Activated naive CD4-positive, alpha-beta T cell treated with anti-CD3 and anti-CD28 coated beads, Interleukin-2, amount 50 U/mL, for 16 hours (primary cell): ENCODE results near the gene DNAH3.

Experiments
- DNase-seq: peaks from one replicate; pipeline ENCODE4 v3.0.0-alpha.2; 2020

Gene DNAH3

DNA sequence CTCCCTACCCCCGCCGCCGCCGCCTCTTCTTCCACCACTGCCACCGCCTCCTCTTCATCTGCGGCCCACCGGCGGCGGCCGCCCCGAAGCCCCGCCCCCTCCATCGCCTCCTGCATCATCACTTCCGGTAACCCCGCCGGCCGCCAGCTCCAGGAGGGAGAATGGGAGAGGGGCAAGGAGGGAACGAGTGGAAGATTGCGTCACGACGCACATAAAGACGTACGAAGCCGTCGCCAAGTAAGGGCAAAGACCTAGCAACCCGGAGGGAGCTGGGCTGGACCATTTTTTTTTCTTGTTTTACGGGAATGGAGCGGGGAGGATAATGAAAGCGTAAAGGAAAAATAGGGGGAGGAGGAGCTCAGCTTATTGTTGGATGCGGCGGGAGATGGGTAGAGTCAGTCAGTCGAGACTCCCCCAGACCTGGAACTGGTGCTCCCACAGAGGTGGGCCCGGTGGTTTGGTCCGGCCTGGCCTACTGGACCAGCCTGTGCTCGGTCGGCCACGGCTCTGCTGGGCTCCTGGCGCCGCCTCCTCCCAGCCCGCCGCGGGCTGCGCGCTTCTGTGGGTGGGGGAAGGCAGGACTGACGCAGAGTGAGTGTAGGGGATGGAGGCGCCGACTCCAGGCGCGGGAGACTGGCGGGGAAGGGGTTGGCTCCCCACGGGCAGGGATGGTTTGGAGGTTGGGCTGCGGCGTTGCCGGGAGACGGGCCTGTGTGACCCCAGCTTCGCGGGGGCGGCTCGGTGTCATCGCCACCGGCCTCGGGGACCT lies 250.2 kb downstream of the DNAH3 start, which contains the start of the genes DCUN1D3 and LYRM1:
Gene DCUN1D3 (minus strand): TSS at position 60 of the 769 bp plus-strand sequence. CDS start 37,820 bp downstream, outside the sequence.
Gene LYRM1 (plus strand): TSS at position 473 of the 769 bp plus-strand sequence. CDS start 14,785 bp downstream, outside the sequence.
- peak; percentile 86 for DNase-seq

DNA sequence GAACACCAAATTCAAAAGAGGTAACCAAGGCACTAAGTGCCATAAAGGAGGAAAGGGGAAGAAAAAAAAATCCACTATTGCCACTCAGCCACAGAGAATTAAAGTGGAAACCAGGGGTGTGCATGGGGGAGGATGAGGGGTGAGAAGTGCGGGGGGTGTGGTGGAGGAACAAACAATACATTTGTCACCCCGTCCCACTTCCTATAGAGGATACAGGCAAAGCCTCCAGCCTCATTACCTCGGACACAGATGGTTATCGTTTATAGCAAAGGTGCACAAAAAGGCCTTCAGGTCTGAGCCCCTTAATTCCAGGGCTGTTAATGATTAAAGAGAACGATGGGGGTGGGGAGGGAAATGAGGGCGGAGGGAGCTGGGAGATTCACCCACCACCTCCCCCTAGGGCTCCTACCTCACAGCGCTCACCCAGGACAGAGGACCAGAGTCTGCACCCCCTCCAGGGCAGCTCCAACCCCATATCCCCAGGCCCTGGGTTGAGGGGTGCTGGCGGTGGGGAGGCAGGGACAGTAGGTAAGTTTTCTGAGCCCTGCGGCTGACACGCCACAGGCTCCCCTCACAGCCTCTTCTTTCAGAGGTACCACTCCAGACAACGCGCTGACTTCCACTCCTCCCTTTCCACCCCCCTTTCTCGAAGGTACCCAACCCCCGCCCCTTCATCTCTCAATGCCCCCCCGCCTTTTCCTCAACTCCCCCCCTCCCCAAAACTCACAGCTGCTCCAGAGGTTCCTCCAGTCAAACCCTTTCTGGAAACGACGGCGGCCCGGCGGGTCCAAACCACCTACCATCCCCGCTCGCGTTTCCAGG lies 251.0 kb downstream of the DNAH3 start:
- no peak for DNase-seq

GRCh38 chr16:20899071-20899470 lies 251.6 kb downstream of the DNAH3 start:
- DNase-seq = no peak

- no peak for DNase-seq
Observed at GRCh38 chr16:20897922-20898321, 252.7 kb downstream of the DNAH3 start.

DNA sequence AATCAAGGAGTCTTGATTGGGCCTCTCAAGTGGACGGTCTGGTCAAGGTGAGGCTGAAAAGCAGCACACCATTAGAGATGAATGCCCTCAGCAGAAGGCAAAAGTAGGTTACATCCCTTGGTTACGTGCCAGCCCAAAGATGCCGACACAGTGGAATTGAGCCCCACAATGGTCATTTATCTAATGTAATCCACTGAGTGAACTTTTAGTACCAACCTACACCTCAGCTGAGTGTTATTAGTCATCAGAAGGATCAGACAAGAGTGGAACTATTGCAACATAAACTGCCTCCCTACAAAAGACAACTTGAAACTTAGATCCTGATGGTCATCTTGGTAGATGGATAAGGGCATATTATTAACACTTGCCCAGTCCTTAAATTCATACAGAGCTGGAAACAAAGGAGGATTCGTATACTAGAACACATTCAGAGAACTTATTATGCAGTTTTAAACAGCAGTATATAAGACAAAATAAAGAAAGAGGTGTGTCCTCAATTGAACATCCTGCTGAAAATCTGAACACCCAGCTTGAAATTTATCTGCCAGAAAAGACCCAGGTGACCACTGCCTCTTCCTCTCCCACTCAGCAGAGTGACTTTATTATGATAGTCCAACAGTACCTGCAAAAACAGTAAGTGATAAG lies 253.3 kb downstream of the DNAH3 start:
- no peak for DNase-seq

DNA sequence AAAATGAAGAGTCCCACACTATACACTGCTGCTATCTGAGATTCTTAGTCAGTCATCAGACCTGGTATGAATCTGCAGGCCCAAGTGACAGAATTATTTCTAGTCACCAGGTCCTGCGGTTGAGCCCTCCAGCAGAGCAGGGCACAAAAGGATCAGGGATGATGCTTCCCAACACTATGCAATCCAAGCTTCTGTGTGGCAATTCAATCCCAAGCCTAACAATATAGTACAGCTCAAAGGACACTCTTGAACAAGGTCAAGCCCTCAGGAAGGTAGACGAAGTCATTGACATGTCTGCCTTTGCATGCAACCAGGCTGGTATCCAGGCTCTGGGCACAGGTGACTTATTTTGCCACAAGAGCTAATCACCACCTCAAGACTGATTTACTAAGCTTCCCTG lies 256.3 kb downstream of the DNAH3 start:
- no peak for DNase-seq

DNA sequence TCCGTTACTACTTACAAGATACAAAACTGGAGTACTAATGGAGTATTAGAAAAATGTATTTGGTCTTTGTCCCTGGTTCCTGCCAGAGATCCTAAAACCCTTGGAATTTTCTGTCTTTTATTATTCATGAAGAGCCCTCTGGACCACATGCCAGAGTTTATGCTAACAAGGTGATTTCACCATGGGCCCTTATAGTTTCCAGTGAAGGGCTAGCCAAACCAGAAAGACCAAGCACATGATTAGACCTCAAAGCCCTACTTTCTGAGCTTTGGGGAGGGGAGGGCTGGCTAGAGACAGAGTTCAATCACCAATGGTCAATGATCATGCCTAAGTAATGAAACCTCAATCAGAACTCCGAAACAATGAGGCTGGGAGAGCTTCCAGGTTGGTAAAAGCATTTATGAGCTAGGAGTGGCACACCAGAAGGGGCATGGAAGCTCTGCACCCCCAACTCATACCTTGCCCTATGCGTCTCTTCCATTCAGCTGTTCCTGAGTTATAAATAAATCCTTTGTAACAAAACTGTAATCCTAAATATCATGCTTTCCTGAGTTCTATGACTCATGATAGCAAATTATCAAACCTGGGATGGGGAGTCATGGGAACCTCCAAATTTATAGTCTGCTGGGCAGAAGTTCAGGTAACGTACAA lies 260.9 kb downstream of the DNAH3 start:
- DNase-seq = no peak

DNA sequence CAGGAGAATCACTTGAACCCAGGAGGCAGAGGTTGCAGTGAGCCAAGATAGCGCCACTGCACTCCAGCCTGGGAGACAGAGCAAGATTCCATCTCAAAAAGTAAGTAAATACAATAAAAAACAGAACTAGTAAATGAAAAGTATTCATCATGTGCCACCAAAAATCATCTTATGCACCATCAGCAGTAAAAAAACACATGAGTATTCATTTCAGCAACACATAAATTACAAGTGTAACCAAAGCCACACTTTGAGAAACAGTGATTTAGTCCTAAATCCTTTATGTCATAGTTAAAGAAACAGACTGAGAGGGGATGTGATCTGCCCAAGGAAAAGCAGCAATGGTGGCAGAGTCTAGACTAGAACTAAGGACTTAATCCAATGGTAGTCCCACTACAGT lies 263.4 kb downstream of the DNAH3 start:
- DNase-seq = no peak

DNA sequence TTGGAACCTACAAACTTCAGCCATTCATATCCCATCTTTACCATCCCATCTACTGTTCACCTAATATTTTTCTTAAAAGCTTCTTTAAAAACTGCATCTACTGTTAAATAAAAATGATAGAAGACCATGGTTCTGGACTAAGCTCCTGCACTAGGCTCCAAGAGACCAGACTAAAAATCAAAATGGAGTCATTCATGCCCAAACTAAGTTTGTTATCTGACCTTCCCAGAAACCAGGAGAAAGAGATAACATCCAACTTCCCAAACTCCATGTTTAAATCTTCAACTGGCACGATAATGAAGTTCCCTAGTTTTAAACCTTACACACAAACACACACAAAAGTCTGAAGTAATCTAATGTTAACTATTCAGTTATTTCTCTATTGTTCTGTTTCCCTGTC lies 264.3 kb downstream of the DNAH3 start:
- DNase-seq = no peak

DNA sequence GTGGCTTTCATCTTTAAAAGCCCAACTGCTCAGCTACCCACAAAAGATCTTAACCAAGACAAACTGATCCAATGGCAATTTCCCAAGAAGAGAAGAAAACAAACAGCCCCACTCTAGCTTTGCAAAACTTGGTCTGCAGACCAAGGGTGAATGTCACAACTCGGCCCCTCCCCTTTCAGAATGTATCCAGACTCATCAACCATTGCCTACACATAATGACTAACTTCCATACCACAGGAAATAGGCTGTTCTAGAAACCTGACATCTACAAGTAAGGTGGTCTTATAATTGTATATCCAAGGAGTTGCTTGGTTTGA lies 266.4 kb downstream of the DNAH3 start:
- DNase-seq = no peak

GRCh38 chr16:20883554-20884239 lies 266.9 kb downstream of the DNAH3 start:
- DNase-seq = no peak
